BLaER1 (cell line): ENCODE results near the gene HIVEP3.

ENCODE experiments used
- H3K27ac ChIP-seq: shearing (Covaris generic); formaldehyde crosslinking; 2 replicates; pipeline ENCODE4 v1.8.1; 2022
- H3K27me3 ChIP-seq: shearing (Covaris generic); formaldehyde crosslinking; 2 replicates; pipeline ENCODE4 v1.8.1; 2022
- H3K36me3 ChIP-seq: shearing (Covaris generic); formaldehyde crosslinking; 2 replicates; pipeline ENCODE4 v1.8.1; 2022
- H3K4me1 ChIP-seq: shearing (Covaris generic); formaldehyde crosslinking; 2 replicates; pipeline ENCODE4 v1.8.1; 2022
- H3K4me2 ChIP-seq: shearing (Covaris generic); formaldehyde crosslinking; 2 replicates; pipeline ENCODE4 v1.8.1; 2022
- H3K4me3 ChIP-seq: shearing (Covaris generic); formaldehyde crosslinking; 2 replicates; pipeline ENCODE4 v1.8.1; 2022
- H3K9ac ChIP-seq: shearing (Covaris generic); formaldehyde crosslinking; 2 replicates; pipeline ENCODE4 v1.8.1; 2022
- H3K9me3 ChIP-seq: shearing (Covaris generic); formaldehyde crosslinking; 2 replicates; pipeline ENCODE4 v1.8.1; 2022
- H4K20me1 ChIP-seq: shearing (Covaris generic); formaldehyde crosslinking; 2 replicates; pipeline ENCODE4 v1.8.1; 2022
- Cebpa-rat ChIP-seq: shearing (Covaris generic); IDR thresholded peaks from 2 replicates; pipeline ENCODE4 v1.8.1; 2022

HIVEP3 gene

GRCh38 chr1:41822866-41823265, 95.9 kb downstream of the HIVEP3 start:
- H3K9me3 ChIP-seq: no peaks in the 10 kb centered on the region
- H4K20me1 ChIP-seq: no peaks in the 10 kb centered on the region
- no peaks in the 10 kb centered on the region for H3K36me3 ChIP-seq
- no peak for TF ChIP-seq Cebpa-rat
- no peak overlapping the region for H3K4me3 ChIP-seq
- H3K4me2 ChIP-seq: no peak overlapping the region
- no peaks in the 10 kb centered on the region for H3K27me3 ChIP-seq
- H3K9ac ChIP-seq: no peak overlapping the region
- no peaks in the 10 kb centered on the region for H3K4me1 ChIP-seq
- no peak overlapping the region for H3K27ac ChIP-seq

GRCh38 chr1:41819843-41820242, 98.9 kb downstream of the HIVEP3 start:
- Histone ChIP-seq H3K4me2 (no peak overlapping the region), H3K9me3 (no peaks in the 10 kb centered on the region), H3K4me3 (no peak overlapping the region), H3K36me3 (no peaks in the 10 kb centered on the region), H3K27ac (no peak overlapping the region), H4K20me1 (no peaks in the 10 kb centered on the region), H3K4me1 (no peaks in the 10 kb centered on the region), H3K9ac (no peak overlapping the region), H3K27me3 (no peaks in the 10 kb centered on the region)
- TF ChIP-seq Cebpa-rat: no peak

GRCh38 chr1:41819069-41819468, 99.7 kb downstream of the HIVEP3 start:
- Histone ChIP-seq H3K4me3 (no peak overlapping the region), H3K4me2 (no peak overlapping the region), H3K4me1 (no peaks in the 10 kb centered on the region), H4K20me1 (no peaks in the 10 kb centered on the region), H3K36me3 (no peaks in the 10 kb centered on the region), H3K9me3 (no peaks in the 10 kb centered on the region), H3K27me3 (no peaks in the 10 kb centered on the region), H3K9ac (no peak overlapping the region), H3K27ac (no peak overlapping the region)
- TF ChIP-seq Cebpa-rat: no peak

GRCh38 chr1:41816061-41816460, 102.7 kb downstream of the HIVEP3 start:
- H3K4me3 ChIP-seq: no peak overlapping the region
- no peaks in the 10 kb centered on the region for H3K27me3 ChIP-seq
- no peaks in the 10 kb centered on the region for H3K36me3 ChIP-seq
- no peak overlapping the region for H3K4me2 ChIP-seq
- H3K27ac ChIP-seq: no peak overlapping the region
- no peaks in the 10 kb centered on the region for H3K4me1 ChIP-seq
- no peak overlapping the region for H3K9ac ChIP-seq
- H4K20me1 ChIP-seq: no peaks in the 10 kb centered on the region
- no peak for TF ChIP-seq Cebpa-rat
- H3K9me3 ChIP-seq: no peaks in the 10 kb centered on the region

GRCh38 chr1:41813755-41814745, 104.7 kb downstream of the HIVEP3 start:
- no peaks in the 10 kb centered on the region for H3K27me3 ChIP-seq
- H3K27ac ChIP-seq: no peak overlapping the region
- TF ChIP-seq Cebpa-rat: no peak
- no peak overlapping the region for H3K4me2 ChIP-seq
- H3K9ac ChIP-seq: no peak overlapping the region
- no peaks in the 10 kb centered on the region; the same call in 1 of the 2 replicates for H4K20me1 ChIP-seq
- no peak overlapping the region for H3K4me3 ChIP-seq
- no peaks in the 10 kb centered on the region for H3K4me1 ChIP-seq
- no peaks in the 10 kb centered on the region for H3K36me3 ChIP-seq
- no peaks in the 10 kb centered on the region for H3K9me3 ChIP-seq

GRCh38 chr1:41813226-41813625, 105.5 kb downstream of the HIVEP3 start:
- Histone ChIP-seq H3K4me1 (no peaks in the 10 kb centered on the region), H3K4me3 (no peak overlapping the region), H3K36me3 (no peaks in the 10 kb centered on the region), H3K9ac (no peak overlapping the region), H3K27me3 (no peaks in the 10 kb centered on the region), H3K9me3 (no peaks in the 10 kb centered on the region), H3K27ac (no peak overlapping the region), H3K4me2 (no peak overlapping the region), H4K20me1 (no peaks in the 10 kb centered on the region; the same call in 1 of the 2 replicates)
- no peak for TF ChIP-seq Cebpa-rat

- Histone ChIP-seq H3K4me2 (no peak overlapping the region), H3K36me3 (no peaks in the 10 kb centered on the region), H3K4me1 (no peaks in the 10 kb centered on the region), H3K9ac (no peak overlapping the region), H3K9me3 (no peaks in the 10 kb centered on the region), H4K20me1 (no peaks in the 10 kb centered on the region; the same call in 1 of the 2 replicates), H3K27ac (no peak overlapping the region), H3K4me3 (no peak overlapping the region), H3K27me3 (no peaks in the 10 kb centered on the region)
- no peak for TF ChIP-seq Cebpa-rat
These were observed 106.3 kb downstream of the HIVEP3 start for GRCh38 chr1:41812453-41812852.

GRCh38 chr1:41812051-41812450, 106.7 kb downstream of the HIVEP3 start:
- Histone ChIP-seq H3K9ac (no peak overlapping the region), H3K4me2 (no peak overlapping the region), H3K27ac (no peak overlapping the region), H3K27me3 (no peaks in the 10 kb centered on the region), H3K36me3 (no peaks in the 10 kb centered on the region), H4K20me1 (no peaks in the 10 kb centered on the region; the same call in 1 of the 2 replicates), H3K4me3 (no peak overlapping the region), H3K9me3 (no peaks in the 10 kb centered on the region), H3K4me1 (peaks cover 3% of the 10 kb centered on the region)
- TF ChIP-seq Cebpa-rat: no peak

- H3K27ac ChIP-seq: no peak overlapping the region
- no peak overlapping the region for H3K9ac ChIP-seq
- no peak overlapping the region for H3K4me3 ChIP-seq
- H3K4me2 ChIP-seq: no peak overlapping the region
- TF ChIP-seq Cebpa-rat: no peak
- no peaks in the 10 kb centered on the region for H3K27me3 ChIP-seq
- H3K4me1 ChIP-seq: peaks cover 12% of the 10 kb centered on the region
- H3K36me3 ChIP-seq: no peaks in the 10 kb centered on the region
- no peaks in the 10 kb centered on the region for H3K9me3 ChIP-seq
- H4K20me1 ChIP-seq: no peaks in the 10 kb centered on the region; the same call in 1 of the 2 replicates
These were observed 107.5 kb downstream of the HIVEP3 start for GRCh38 chr1:41811051-41811795.

GRCh38 chr1:41810446-41810845, 108.3 kb downstream of the HIVEP3 start:
- Histone ChIP-seq H4K20me1 (no peaks in the 10 kb centered on the region; the same call in 1 of the 2 replicates), H3K36me3 (no peaks in the 10 kb centered on the region), H3K9ac (no peak overlapping the region), H3K27ac (no peak overlapping the region), H3K4me3 (no peak overlapping the region), H3K4me1 (peaks cover 19% of the 10 kb centered on the region), H3K27me3 (no peaks in the 10 kb centered on the region), H3K9me3 (no peaks in the 10 kb centered on the region), H3K4me2 (no peak overlapping the region)
- no peak for TF ChIP-seq Cebpa-rat
